ENCODE measurements around the gene ANKRD33.
"Not testable (repeated sequence)": the region's sequence is repeated elsewhere in the genome, so short reads cannot be mapped to it uniquely, and the experiment has no call there.

The ANKRD33 gene

DNA sequence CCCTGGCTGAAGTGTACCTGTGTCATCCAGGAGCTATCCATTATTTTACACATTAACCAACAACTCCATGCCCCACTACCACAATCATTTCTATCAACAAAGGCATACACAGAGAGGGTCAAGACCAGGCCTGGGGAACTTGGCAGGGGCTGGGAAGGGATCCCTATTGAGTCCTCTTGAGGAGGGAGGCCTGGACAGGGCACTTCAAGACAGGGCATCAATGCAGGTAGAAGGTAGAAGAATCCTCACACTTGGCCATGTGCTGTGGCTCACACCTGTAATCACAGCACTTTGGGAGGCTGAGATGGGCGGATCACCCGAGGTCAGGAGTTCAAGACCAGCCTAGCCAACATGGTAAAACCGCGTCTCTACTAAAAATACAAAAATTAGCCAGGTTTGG, 13.4 kb upstream of the ANKRD33 start:
- Histone ChIP-seq H3K9me3 (ENCODE audit: low read length) (no peaks in the 10 kb centered on the region), H3K27me3 (ENCODE audit: insufficient read depth, low read length) (no peaks in the 10 kb centered on the region), H2AFZ (ENCODE audit: low read depth, low read length) (no peak overlapping the region), H3K4me1 (ENCODE audit: insufficient read depth, low read length) (peaks cover 42% of the 10 kb centered on the region), H3K4me3 (ENCODE audit: low read length) (no peak overlapping the region), H3K36me3 (ENCODE audit: insufficient read depth, low read length) (no peaks in the 10 kb centered on the region)

DNA sequence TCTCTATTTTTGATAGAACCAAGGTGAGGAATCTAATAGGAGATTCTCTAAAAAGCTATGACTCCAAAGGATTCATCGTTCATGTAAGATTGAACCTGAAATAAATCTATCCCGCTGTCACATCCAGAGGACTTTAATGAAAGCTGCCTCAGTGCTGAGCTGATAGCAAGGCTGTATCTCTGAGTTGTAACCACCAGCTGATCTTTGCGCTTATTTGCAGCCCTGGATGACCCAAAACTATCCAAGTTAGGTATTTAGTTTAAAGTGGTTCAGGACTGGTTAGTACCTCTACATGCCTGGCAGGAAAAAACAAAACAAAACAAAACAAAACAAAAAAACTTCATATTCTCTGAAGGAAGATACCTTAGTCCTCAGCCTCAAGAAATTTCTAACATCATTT, 8.8 kb upstream of the ANKRD33 start:
- Histone ChIP-seq H3K36me3 (ENCODE audit: insufficient read depth, low read length) (no peaks in the 10 kb centered on the region), H3K4me1 (ENCODE audit: insufficient read depth, low read length) (peaks cover 5% of the 10 kb centered on the region), H3K9me3 (ENCODE audit: low read length) (no peaks in the 10 kb centered on the region), H2AFZ (ENCODE audit: low read depth, low read length) (no peak overlapping the region), H3K27me3 (ENCODE audit: insufficient read depth, low read length) (no peaks in the 10 kb centered on the region), H3K4me3 (ENCODE audit: low read length) (no peak overlapping the region)

DNA sequence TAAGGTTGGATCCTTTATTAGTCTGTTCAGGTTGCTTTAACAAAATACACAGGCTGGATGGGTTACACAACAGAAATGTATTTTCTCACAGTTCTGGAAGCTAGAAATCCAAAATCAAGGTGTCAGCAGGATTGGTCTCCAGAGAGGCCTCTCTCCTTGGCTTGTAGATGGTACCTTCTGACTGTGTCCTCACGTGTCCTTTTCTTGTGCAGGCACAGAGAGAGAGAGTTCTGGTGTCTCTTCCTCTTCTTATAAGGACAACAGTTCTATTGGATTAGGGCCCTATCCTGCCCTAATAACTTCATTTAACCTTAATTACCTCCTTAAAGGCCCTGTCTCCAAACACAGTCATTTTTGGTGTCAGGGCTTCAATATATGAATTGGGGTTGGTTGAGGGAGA, 4.6 kb upstream of the ANKRD33 start:
- Histone ChIP-seq H3K4me1 (ENCODE audit: insufficient read depth, low read length) (no peaks in the 10 kb centered on the region), H3K36me3 (ENCODE audit: insufficient read depth, low read length) (no peaks in the 10 kb centered on the region), H2AFZ (ENCODE audit: low read depth, low read length) (no peak overlapping the region), H3K9me3 (ENCODE audit: low read length) (no peaks in the 10 kb centered on the region), H3K27me3 (ENCODE audit: insufficient read depth, low read length) (no peaks in the 10 kb centered on the region), H3K4me3 (ENCODE audit: low read length) (no peak overlapping the region)

DNA sequence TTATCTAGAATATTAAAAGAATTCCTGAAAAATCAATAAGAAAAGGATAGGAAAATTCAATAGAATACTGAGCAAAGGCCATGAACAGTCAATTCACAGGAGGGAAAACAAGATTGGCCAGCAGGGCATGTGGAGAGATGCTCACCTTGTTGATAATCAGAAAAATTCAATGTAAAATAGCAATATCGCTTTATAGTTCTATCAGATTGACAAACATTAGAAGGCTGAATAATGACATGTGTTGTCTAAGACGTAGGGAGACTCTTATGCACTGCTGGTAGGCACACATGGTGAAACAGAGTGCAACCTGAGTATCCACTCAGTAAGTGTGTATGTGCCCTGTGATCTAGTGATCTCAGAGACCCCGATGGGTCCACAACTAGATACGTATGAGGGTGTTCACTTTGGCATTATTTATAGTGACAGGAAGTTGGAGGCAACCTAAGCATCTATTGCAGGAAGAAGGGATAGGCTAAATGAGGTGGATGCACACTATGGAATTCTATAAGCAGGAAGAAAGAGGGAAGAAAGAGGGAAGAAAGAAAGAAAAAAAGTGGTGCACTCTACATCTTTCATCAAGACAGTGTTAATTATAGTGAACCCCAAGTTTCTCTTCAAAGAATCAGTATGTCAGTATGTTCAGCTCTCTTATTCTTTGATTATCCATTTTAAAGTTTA, 3.8 kb upstream of the ANKRD33 start:
- Histone ChIP-seq H3K27me3 (ENCODE audit: insufficient read depth, low read length) (no peaks in the 10 kb centered on the region), H3K36me3 (ENCODE audit: insufficient read depth, low read length) (no peaks in the 10 kb centered on the region), H3K9me3 (ENCODE audit: low read length) (no peaks in the 10 kb centered on the region), H3K4me1 (ENCODE audit: insufficient read depth, low read length) (no peaks in the 10 kb centered on the region), H3K4me3 (ENCODE audit: low read length) (no peak overlapping the region), H2AFZ (ENCODE audit: low read depth, low read length) (no peak overlapping the region)

DNA sequence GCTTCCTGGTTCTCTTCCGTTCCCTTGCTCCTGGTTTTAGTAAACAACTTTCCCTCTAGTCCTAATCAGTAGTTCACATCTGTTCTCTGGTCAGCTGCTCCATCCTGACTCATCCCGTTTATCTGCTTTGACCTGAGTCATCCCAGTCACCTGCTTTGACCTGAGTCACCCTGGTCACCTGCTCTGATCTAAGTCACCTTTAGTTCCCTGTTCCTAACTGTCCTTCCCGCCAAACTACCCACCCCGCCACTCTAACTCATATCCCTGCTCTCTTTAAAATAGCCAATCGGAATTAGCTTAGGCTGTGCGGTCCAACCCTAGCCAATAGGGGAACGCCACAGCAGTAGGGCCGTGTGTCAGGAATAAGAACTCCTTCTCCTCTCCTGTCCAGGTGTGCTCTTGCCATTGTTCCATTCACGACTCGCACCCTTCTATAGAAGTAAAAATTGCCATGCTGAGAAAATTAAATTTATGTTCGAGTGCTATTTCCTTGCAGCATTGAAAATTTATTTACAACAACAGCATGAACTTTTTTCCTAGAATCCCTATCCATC, 3.1 kb upstream of the ANKRD33 start:
- H3K9me3 ChIP-seq (ENCODE audit: low read length): no peaks in the 10 kb centered on the region
- H3K4me3 ChIP-seq (ENCODE audit: low read length): no peak overlapping the region
- no peaks in the 10 kb centered on the region for H3K4me1 ChIP-seq (ENCODE audit: insufficient read depth, low read length)
- no peak overlapping the region for H2AFZ ChIP-seq (ENCODE audit: low read depth, low read length)
- H3K36me3 ChIP-seq (ENCODE audit: insufficient read depth, low read length): no peaks in the 10 kb centered on the region
- H3K27me3 ChIP-seq (ENCODE audit: insufficient read depth, low read length): no peaks in the 10 kb centered on the region

DNA sequence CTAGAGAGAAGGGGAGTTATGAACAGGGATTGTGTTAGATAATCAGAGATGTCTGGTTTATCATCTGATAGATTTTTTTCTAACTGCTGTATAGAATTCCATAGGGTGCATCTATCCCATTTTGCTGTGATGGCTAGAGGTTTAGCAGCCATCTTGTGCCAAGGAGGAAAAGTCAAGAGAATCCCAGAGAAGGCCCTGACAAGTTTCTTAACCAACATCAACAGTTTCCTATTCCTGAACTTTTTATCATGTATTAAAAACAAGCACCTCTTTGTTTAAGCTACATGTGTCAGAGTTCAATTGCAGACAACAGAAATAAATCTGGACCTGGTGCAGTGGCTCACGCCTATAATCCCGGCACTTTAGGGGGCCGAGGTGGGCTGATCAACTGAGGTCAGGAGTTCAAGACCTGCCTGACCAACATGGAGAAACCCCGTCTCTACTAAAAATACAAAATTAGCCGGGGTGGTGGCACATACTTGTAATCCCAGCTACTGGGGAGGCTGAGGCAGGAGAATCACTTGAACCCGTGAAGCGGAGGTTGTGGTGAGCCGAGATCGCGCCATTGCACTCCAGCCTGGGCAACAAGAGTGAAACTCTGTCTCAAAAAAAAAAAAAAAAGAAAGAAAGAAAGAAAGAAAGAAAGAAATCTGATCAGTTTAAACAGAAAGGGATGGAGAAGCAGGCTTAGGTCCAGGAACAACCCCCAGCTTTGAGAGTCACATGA, 2.4 kb upstream of the ANKRD33 start:
- H2AFZ ChIP-seq (ENCODE audit: low read depth, low read length); H3K36me3 ChIP-seq (ENCODE audit: insufficient read depth, low read length); H3K9me3 ChIP-seq (ENCODE audit: low read length); H3K4me1 ChIP-seq (ENCODE audit: insufficient read depth, low read length); H3K27me3 ChIP-seq (ENCODE audit: insufficient read depth, low read length); H3K4me3 ChIP-seq (ENCODE audit: low read length): not testable (repeated sequence)

DNA sequence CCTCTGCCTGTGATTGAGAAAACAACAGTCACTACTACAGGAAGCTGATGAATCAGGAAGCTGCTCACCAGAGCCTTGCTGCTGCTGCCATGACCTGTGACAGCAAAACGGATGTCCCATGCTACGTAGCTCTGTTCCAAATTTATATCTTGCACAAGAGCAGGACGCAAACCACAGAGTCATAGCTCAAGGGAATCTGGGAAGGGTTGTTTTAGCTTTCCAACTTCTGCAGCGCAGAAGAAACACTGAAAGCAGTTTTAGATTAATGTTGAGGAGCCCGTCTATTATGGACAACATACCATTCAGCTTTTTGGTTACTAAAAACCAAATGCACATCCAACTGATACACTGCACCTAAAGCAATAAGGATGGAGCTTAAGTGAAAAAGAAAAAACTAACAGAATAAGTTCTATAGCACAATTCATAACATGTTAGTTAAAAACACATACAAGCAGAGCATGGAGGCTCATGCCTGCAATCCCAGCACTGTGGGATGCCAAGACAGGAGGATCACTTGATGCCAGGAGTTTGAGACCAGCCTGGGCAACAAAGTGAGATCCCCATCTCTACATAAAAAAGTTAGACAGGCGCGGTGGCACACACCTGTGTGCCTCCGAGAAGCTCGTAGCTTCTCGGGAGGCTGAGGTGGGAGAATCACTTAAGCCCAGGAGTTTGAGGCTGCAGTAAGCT, 1.7 kb upstream of the ANKRD33 start:
- H3K27me3 ChIP-seq (ENCODE audit: insufficient read depth, low read length): no peaks in the 10 kb centered on the region
- no peaks in the 10 kb centered on the region for H3K36me3 ChIP-seq (ENCODE audit: insufficient read depth, low read length)
- H3K9me3 ChIP-seq (ENCODE audit: low read length): no peaks in the 10 kb centered on the region
- no peak overlapping the region for H3K4me3 ChIP-seq (ENCODE audit: low read length)
- H2AFZ ChIP-seq (ENCODE audit: low read depth, low read length): no peak overlapping the region
- H3K4me1 ChIP-seq (ENCODE audit: insufficient read depth, low read length): no peaks in the 10 kb centered on the region

DNA sequence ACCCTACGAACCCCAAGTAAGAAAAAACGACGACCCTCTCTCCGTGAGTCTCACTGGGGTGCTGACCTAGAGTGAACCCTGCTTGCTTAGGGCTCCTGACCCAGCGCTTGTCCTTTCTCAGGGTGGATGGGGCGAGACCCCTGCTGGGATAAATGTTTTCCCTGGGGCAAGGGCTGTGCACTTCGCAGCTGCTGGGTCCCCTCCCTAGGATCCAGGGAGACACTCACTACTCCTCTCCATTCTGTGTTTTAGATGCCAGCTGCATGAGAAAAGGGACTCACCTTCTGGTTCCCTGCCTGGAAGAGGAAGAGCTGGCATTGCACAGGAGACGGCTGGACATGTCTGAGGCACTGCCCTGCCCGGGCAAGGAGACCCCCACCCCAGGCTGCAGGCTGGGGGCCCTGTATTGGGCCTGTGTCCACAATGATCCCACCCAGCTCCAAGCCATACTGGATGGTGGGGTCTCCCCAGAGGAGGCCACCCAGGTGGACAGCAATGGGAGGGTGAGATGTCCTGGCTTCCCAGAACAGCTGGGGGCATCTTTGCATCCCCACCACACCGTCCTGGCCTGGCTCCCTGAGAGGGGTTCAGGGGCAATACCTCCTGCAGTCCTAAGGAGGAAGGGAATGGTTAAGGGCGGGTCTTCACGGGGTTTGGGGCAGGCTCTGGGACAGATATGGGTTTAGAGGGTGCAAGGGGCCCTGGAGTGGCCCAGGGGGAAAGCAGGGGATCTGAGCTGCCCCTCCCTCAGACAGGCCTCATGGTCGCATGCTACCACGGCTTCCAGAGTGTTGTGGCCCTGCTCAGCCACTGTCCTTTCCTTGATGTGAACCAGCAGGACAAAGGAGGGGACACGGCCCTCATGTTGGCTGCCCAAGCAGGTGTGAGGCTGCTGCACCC, 663 bp downstream of the ANKRD33 start:
- Histone ChIP-seq H3K4me3 (ENCODE audit: low read length) (no peak overlapping the region), H3K9me3 (ENCODE audit: low read length) (no peaks in the 10 kb centered on the region), H3K27me3 (ENCODE audit: insufficient read depth, low read length) (no peaks in the 10 kb centered on the region), H3K36me3 (ENCODE audit: insufficient read depth, low read length) (no peaks in the 10 kb centered on the region), H3K4me1 (ENCODE audit: insufficient read depth, low read length) (no peaks in the 10 kb centered on the region), H2AFZ (ENCODE audit: low read depth, low read length) (no peak overlapping the region)

DNA sequence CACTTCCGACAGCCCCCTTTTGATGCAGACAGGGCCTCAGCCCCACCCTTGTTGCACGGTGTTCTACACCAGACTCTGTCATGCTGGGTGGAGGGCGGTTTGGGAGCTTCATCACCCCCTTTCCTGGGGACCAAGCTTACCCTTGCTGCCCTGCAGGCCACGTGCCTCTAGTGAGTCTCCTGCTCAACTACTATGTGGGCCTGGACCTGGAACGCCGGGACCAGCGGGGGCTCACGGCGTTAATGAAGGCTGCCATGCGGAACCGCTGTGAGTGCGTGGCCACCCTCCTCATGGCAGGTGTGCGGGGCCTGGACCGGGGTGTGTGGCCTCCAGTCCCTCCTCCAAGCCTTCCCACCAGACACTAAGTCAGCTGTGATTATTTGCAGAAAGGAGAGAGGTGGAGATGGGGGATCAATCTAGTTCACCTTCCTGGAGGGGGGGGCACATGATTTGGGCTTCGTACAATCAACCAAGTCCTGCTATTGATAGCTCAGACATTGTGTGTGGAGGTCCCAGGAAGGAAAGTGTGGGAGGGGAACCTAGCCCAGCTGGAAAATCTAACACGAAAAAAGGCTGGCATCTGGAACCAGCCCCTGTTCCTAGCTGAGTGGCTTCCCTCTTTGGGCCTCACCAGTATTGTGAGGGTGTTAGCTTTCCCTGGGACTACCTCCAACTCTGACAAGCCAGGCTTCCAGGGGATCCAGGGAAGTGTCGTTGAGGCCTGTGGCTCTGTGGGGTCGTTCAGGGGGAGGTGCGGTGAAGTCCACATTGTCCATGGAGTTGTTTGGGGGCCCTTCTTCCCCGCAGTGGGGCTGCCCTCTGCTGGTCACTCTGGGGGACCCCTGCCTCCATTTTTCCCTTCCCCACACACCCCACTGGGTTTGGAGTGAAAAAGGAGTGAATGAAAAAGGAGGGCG, 1.6 kb downstream of the ANKRD33 start:
- no peaks in the 10 kb centered on the region for H3K36me3 ChIP-seq (ENCODE audit: insufficient read depth, low read length)
- no peaks in the 10 kb centered on the region for H3K9me3 ChIP-seq (ENCODE audit: low read length)
- no peaks in the 10 kb centered on the region for H3K4me1 ChIP-seq (ENCODE audit: insufficient read depth, low read length)
- H3K27me3 ChIP-seq (ENCODE audit: insufficient read depth, low read length): no peaks in the 10 kb centered on the region
- no peak overlapping the region for H3K4me3 ChIP-seq (ENCODE audit: low read length)
- H2AFZ ChIP-seq (ENCODE audit: low read depth, low read length): no peak overlapping the region

DNA sequence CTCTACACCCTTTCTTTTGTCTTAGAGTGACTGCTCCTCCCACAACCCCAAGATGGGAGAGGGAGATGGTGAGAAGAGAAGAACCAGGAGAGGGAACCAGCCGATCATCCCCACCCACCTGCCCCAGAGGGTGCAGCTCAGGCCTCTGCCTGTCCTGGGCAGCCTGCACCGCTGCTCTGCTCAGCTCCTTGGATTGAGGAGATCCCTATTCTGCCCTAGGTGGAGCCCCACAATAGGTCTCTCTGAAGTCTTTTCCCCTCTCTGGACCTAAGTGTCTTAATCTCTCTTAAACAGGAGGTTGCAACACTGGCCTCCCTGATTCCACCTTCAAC, 2.2 kb downstream of the ANKRD33 start:
- Histone ChIP-seq H3K27me3 (ENCODE audit: insufficient read depth, low read length) (no peaks in the 10 kb centered on the region), H3K9me3 (ENCODE audit: low read length) (no peaks in the 10 kb centered on the region), H3K4me3 (ENCODE audit: low read length) (no peak overlapping the region), H3K4me1 (ENCODE audit: insufficient read depth, low read length) (no peaks in the 10 kb centered on the region), H2AFZ (ENCODE audit: low read depth, low read length) (no peak overlapping the region), H3K36me3 (ENCODE audit: insufficient read depth, low read length) (no peaks in the 10 kb centered on the region)

DNA sequence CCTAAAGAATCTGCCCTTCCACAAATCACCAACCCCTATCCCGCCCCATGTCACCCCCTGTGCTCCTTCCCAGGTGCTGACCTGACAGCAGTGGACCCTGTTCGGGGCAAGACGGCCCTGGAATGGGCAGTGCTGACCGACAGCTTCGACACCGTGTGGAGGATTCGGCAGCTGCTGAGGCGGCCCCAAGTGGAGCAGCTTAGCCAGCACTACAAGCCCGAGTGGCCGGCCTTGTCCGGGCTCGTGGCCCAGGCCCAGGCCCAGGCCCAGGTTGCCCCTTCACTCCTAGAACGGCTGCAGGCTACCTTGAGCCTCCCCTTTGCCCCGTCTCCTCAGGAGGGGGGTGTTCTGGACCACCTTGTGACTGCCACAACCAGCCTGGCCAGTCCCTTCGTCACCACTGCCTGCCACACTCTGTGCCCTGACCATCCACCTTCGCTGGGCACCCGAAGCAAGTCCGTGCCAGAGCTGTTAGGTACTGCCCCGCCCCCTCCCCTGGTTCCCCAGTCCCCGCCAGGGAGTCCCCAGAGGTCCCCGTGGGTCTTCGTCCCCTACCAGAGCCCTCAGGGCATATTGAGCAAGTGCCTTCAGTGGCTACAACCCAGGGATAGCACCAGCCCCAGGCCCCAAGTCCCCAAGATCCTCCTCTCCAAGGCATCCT, 2.7 kb downstream of the ANKRD33 start:
- no peaks in the 10 kb centered on the region for H3K27me3 ChIP-seq (ENCODE audit: insufficient read depth, low read length)
- no peaks in the 10 kb centered on the region for H3K4me1 ChIP-seq (ENCODE audit: insufficient read depth, low read length)
- no peak overlapping the region for H3K4me3 ChIP-seq (ENCODE audit: low read length)
- no peaks in the 10 kb centered on the region for H3K36me3 ChIP-seq (ENCODE audit: insufficient read depth, low read length)
- no peaks in the 10 kb centered on the region for H3K9me3 ChIP-seq (ENCODE audit: low read length)
- no peak overlapping the region for H2AFZ ChIP-seq (ENCODE audit: low read depth, low read length)

DNA sequence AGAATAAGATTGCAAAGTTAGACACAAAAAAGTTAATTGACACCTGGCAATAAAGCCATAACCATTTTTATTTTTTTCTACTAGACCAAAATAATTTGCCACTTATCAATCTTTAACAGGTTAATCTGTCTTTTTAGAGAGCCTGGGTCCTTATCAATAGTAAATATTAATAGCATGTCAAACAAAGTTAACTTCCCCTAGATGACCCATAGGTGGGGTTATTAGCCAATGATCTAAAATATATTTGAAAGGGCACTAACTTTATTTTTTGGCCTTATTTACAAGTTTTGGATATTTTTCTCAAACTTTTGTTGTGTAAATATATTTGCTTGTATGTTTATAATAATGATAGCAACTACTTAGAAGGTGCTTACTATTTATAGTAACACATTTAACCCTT, 3.9 kb downstream of the ANKRD33 start:
- Histone ChIP-seq H3K9me3 (ENCODE audit: low read length) (no peaks in the 10 kb centered on the region), H3K4me3 (ENCODE audit: low read length) (no peak overlapping the region), H3K27me3 (ENCODE audit: insufficient read depth, low read length) (no peaks in the 10 kb centered on the region), H3K36me3 (ENCODE audit: insufficient read depth, low read length) (no peaks in the 10 kb centered on the region), H3K4me1 (ENCODE audit: insufficient read depth, low read length) (no peaks in the 10 kb centered on the region), H2AFZ (ENCODE audit: low read depth, low read length) (no peak overlapping the region)

All from neuron (in vitro differentiated cells).